ENCODE results near the gene PTPRD.

DNA sequence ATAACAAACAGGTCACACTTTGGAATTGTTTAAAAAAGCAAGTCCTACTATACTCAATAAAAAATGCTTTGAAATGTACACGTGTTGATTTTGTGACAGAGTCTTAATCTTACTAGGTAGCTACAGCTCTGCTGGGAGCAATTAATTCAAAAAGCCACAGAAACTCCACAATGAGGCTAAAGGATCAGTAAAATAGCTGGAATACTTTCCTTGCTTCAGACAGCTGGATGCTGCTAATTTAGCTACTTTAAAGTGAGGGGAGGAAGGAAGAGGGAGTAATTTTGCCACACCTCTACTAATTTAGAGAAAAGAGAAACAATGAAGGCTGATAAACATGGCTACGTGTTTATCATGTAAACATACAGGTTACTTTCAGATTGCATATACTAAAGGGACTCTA is 1885.6 kb downstream of the PTPRD start:
- TF ChIP-seq POLR2AphosphoS5 (IDR thresholded peaks at IDR 0.05; ENCODE audit: low read depth, low read length) (no peak), SIN3A (IDR thresholded peaks at IDR 0.05; ENCODE audit: borderline replicate concordance, insufficient read depth, low read depth, low read length) (no peak), TCF7L2 (IDR thresholded peaks at IDR 0.05; ENCODE audit: low read depth, low read length) (no peak)
- TF ChIP-seq, protein P1, sequence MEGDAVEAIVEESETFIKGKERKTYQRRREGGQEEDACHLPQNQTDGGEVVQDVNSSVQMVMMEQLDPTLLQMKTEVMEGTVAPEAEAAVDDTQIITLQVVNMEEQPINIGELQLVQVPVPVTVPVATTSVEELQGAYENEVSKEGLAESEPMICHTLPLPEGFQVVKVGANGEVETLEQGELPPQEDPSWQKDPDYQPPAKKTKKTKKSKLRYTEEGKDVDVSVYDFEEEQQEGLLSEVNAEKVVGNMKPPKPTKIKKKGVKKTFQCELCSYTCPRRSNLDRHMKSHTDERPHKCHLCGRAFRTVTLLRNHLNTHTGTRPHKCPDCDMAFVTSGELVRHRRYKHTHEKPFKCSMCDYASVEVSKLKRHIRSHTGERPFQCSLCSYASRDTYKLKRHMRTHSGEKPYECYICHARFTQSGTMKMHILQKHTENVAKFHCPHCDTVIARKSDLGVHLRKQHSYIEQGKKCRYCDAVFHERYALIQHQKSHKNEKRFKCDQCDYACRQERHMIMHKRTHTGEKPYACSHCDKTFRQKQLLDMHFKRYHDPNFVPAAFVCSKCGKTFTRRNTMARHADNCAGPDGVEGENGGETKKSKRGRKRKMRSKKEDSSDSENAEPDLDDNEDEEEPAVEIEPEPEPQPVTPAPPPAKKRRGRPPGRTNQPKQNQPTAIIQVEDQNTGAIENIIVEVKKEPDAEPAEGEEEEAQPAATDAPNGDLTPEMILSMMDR (IDR thresholded peaks at IDR 0.05), result no peak
- TF ChIP-seq, protein P2, sequence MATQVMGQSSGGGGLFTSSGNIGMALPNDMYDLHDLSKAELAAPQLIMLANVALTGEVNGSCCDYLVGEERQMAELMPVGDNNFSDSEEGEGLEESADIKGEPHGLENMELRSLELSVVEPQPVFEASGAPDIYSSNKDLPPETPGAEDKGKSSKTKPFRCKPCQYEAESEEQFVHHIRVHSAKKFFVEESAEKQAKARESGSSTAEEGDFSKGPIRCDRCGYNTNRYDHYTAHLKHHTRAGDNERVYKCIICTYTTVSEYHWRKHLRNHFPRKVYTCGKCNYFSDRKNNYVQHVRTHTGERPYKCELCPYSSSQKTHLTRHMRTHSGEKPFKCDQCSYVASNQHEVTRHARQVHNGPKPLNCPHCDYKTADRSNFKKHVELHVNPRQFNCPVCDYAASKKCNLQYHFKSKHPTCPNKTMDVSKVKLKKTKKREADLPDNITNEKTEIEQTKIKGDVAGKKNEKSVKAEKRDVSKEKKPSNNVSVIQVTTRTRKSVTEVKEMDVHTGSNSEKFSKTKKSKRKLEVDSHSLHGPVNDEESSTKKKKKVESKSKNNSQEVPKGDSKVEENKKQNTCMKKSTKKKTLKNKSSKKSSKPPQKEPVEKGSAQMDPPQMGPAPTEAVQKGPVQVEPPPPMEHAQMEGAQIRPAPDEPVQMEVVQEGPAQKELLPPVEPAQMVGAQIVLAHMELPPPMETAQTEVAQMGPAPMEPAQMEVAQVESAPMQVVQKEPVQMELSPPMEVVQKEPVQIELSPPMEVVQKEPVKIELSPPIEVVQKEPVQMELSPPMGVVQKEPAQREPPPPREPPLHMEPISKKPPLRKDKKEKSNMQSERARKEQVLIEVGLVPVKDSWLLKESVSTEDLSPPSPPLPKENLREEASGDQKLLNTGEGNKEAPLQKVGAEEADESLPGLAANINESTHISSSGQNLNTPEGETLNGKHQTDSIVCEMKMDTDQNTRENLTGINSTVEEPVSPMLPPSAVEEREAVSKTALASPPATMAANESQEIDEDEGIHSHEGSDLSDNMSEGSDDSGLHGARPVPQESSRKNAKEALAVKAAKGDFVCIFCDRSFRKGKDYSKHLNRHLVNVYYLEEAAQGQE (IDR thresholded peaks at IDR 0.05; ENCODE audit: insufficient read depth in 1 of 2, low read depth in 2 of 2, low read length in 1 of 2), result no peak
